Esophagus squamous epithelium (tissue), 4 donors: ENCODE results near the gene COL8A1.

Source experiments
- CTCF ChIP-seq, 6 experiments: fragments of 450-650 bp in 4 of 6; fragments of 200-600 bp in 2 of 6; sonication (generic) in 2 of 6; IDR thresholded peaks; one replicate each; pipeline ENCODE4 v1.5.1; 2016 to 2019; ENCODE audit warnings: antibody characterized with exemption in 6 of 6, mild to moderate bottlenecking in 4 of 6, moderate library complexity in 4 of 6
- POLR2A ChIP-seq, 4 donors: fragments of 450-650 bp; IDR thresholded peaks; one replicate each; pipeline ENCODE4 v1.6.1; 2017; ENCODE audit warnings: antibody characterized with exemption in 4 of 4, mild to moderate bottlenecking in 4 of 4, moderate library complexity in 3 of 4

- TF ChIP-seq CTCF (IDR thresholded peaks at IDR 0.05) (no peak), POLR2A (IDR thresholded peaks at IDR 0.05) (no peak)
Measured at GRCh38 chr3:99709686-99710085, 71.3 kb downstream of the COL8A1 start.
